Pancreas (tissue), 10 donors: Measurements from ENCODE around the gene FAM162B. TPM values are rescaled to one million over a fixed set of nuclear protein-coding genes. Genes with fewer than 3 reads are reported as not detected.

Source experiments
- ATAC-seq, 4 donors: fragments of 200-7000 bp; cut with Tn5 transposase; one replicate each; pipeline versions ENCODE4 v1.8.0 to v1.9.1; 2020; ENCODE audit warnings: mild to moderate bottlenecking in 4 of 4, moderate library complexity in 4 of 4
- DNase-seq, 6 donors: peaks; one replicate each; pipeline ENCODE4 v3.0.0-alpha.2; 2020
- FAIRE-seq: peaks from 2 replicates; lab custom pipeline; 2012; peaks lifted over from hg19 to GRCh38; lab: Jason Lieb, UNC
- H3K27ac ChIP-seq, 4 donors: fragments of 200-600 bp; sonication (generic); 1 replicate in 3 of 4; 2 replicates in 1 of 4; pipeline versions ENCODE4 v1.5.0 to v1.8.0; 2020
- H3K27me3 ChIP-seq, 4 donors: fragments of 200-600 bp; one replicate each; pipeline ENCODE4 v1.8.0; 2021
- H3K36me3 ChIP-seq, 3 donors: fragments of 200-600 bp; sonication (generic) in 1 of 3; one replicate each; pipeline versions ENCODE4 v1.5.0 to v1.8.0; 2020 to 2021
- H3K4me1 ChIP-seq, 3 donors: fragments of 200-600 bp; one replicate each; pipeline ENCODE4 v1.8.0; 2021
- H3K4me3 ChIP-seq, 4 donors: fragments of 200-600 bp; sonication (generic) in 2 of 4; one replicate each; pipeline versions ENCODE4 v1.5.0 to v1.8.0; 2020 to 2021
- H3K9me3 ChIP-seq, 4 donors: fragments of 200-600 bp; one replicate each; pipeline ENCODE4 v1.8.0; 2021
- WGBS, 2 donors: extraction: QIAGEN DNeasy Blood & Tissue Kit; methylation state at CpG; one replicate each; pipeline ENCODE4 v1.1.7; 2013; 5-methylcytosine and 5-hydroxymethylcytosine counted together
- intact Hi-C, 3 donors: fragments of 100-400 bp; cut with DNase I; formaldehyde crosslinking; loops; one replicate each; pipeline versions ENCODE4 v1.11.1 to v1.14.2; 2022
- polyA plus RNA-seq, 2 donors: library from polyadenylated mRNA; stranded (reverse); fragments of 200-250 nt; gene quantifications; one replicate each; pipeline ENCODE4 v1.2.3, GENCODE V29; 2013
- total RNA-seq, 6 donors: library from RNA; stranded (reverse); fragmentation: NEBNext Ultra II Directional in 4 of 6; extraction: Animal tissue kit (Norgen Biotek cat#: 25700) in 4 of 6; gene quantifications; one replicate each; pipeline versions ENCODE4 v1.2.1 to v1.2.4, GENCODE V29; 2021 to 2023
- TF ChIP-seq, protein P1 (sequence below), 4 donors: fragments of 200-600 bp; sonication (generic) in 3 of 4; IDR thresholded peaks; one replicate each; pipeline versions ENCODE4 v1.5.0 to v1.8.0; 2021; ENCODE audit warnings: antibody characterized with exemption in 4 of 4
- donor health status: healthy with polysubstance abuse.
- donor health status: DM: no; HTN: no; CAD: no; lungs with moderate emphysema.
- donor health status: DM: no; HTN: no; CAD: no.
- donor health status: control.
- donor health status: control.
- donor health status: Bipolar disorder and iron deficiency.
- donor health status: DM: yes; HTN: yes; CAD: no.
- donor health status: DM: no; HTN: no; CAD: no.
- donor health status: DM: no; HTN: no; CAD: no.
- donor health status: DM: yes; HTN: yes; CAD: no.

The FAM162B gene
- total RNA-seq (1 to 10 TPM in 1 of 6 donors, under 1 TPM in 5; 0.19 to 1.1 (median 0.38) TPM), polyA plus RNA-seq (1 to 10 TPM in 1 of 2 donors, under 1 TPM in 1; 0.95 to 2.1 TPM)

- FAIRE-seq: no peak
- H3K27me3 ChIP-seq: peaks cover 0 to 5% (median 0%) of the 10 kb centered on the region in 4 donors
- peak within 1 kb of the TSS; percentile 22 to 48 (median 33) for H3K4me3 ChIP-seq
- no peaks in the 10 kb centered on the region for H3K36me3 ChIP-seq
- intact Hi-C loops: no loop called here
- H3K9me3 ChIP-seq: no peaks in the 10 kb centered on the region
- no peak within 1 kb of the TSS for H3K27ac ChIP-seq
- H3K4me1 ChIP-seq: no peaks in the 10 kb centered on the region
- ATAC-seq: peak; percentile 40 to 77 (median 74)
- peak in 5 of 6 donors; percentile 4 to 66 (median 23) for DNase-seq
- 2 to 3% methylated on average over 73 to 89 of the region's 89 CpGs for WGBS, 2 donors
- TF ChIP-seq, protein P1, sequence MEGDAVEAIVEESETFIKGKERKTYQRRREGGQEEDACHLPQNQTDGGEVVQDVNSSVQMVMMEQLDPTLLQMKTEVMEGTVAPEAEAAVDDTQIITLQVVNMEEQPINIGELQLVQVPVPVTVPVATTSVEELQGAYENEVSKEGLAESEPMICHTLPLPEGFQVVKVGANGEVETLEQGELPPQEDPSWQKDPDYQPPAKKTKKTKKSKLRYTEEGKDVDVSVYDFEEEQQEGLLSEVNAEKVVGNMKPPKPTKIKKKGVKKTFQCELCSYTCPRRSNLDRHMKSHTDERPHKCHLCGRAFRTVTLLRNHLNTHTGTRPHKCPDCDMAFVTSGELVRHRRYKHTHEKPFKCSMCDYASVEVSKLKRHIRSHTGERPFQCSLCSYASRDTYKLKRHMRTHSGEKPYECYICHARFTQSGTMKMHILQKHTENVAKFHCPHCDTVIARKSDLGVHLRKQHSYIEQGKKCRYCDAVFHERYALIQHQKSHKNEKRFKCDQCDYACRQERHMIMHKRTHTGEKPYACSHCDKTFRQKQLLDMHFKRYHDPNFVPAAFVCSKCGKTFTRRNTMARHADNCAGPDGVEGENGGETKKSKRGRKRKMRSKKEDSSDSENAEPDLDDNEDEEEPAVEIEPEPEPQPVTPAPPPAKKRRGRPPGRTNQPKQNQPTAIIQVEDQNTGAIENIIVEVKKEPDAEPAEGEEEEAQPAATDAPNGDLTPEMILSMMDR (IDR thresholded peaks at IDR 0.05): no peak
Measured at GRCh38 chr6:116764961-116765841, at the start of gene FAM162B. FAM162B (minus strand) TSS chr6:116765719; CDS start chr6:116765576, 143 bp downstream.

DNA sequence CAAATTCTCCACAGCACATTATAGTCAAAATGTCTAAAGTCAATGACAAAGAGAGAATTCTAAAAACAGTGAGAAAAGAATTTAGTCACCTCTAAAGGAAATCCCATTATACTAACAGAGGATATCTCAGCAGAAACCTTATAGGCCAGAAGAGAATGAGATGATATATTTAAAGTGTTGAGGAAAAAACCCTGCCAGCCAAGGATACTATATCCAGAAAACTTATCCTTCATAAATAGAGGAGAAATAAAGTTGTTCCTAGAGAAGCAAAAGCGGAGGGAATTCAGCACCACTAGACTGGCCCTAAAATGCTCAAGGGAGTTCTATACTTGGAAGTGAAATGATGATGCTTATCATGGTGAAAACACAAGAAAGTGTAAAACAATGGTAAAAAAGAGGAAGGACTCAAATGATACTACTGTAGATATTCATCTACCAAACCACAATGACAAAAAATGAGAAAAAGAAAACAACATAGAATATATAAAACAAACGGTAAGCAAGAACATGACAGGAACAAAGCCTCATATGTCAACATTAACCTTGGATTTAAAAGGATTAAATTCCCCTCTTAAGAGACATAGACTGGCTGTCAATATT, 46.6 kb upstream of the FAM162B start:
- H3K27ac ChIP-seq: no peak overlapping the region
- FAIRE-seq (no peak), ATAC-seq (no peak), DNase-seq (no peak)
- no peaks in the 10 kb centered on the region for H3K9me3 ChIP-seq
- H3K27me3 ChIP-seq: no peaks in the 10 kb centered on the region
- H3K4me1 ChIP-seq: no peaks in the 10 kb centered on the region
- no peaks in the 10 kb centered on the region for H3K36me3 ChIP-seq
- intact Hi-C loops: no loop called here
- TF ChIP-seq, protein P1 (IDR thresholded peaks at IDR 0.05): no peak
- no peak overlapping the region for H3K4me3 ChIP-seq
- 63 to 75% methylated on average over 2 of the region's 2 CpGs for WGBS, 2 donors

GRCh38 chr6:116801971-116802370, 36.5 kb upstream of the FAM162B start:
- Histone ChIP-seq H3K4me3 (no peak overlapping the region), H3K27me3 (no peaks in the 10 kb centered on the region), H3K36me3 (no peaks in the 10 kb centered on the region), H3K4me1 (no peaks in the 10 kb centered on the region), H3K9me3 (no peaks in the 10 kb centered on the region), H3K27ac (no peak overlapping the region)
- intact Hi-C loops: no loop called here
- DNase-seq (no peak), ATAC-seq (no peak), FAIRE-seq (peak; percentile 61)
- TF ChIP-seq, protein P1 (IDR thresholded peaks at IDR 0.05): no peak

DNA sequence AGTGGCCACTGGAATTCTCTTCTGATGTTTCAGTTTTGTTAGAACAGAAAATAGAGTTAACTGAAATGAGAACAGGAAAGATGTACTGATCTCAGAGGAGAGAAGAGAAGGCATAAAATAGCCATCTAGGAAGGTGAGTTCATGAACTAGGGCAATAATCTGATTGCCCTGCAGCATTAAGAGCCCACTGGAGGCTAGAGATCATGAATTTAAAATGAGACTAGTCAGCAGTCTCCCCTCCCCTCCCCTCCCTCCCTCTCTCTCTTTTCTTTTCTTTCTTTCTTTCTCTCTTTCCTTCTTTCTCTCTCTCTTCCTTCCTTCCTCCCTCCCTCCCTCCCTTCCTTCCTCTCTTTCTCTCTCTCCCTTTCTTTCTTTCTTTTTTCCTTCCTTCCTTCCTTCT, 34.4 kb upstream of the FAM162B start:
- FAIRE-seq: no peak
- TF ChIP-seq, protein P1 (IDR thresholded peaks at IDR 0.05): no peak

More for the DNA sequence above, 34.4 kb upstream of the FAM162B start:
- DNase-seq: no peak
- intact Hi-C loops: no loop called here
- Histone ChIP-seq H3K27me3 (no peaks in the 10 kb centered on the region), H3K36me3 (no peaks in the 10 kb centered on the region), H3K9me3 (no peaks in the 10 kb centered on the region), H3K4me1 (no peaks in the 10 kb centered on the region), H3K4me3 (no peak overlapping the region), H3K27ac (no peak overlapping the region)
- no peak for ATAC-seq
